Daoy (cell line): ENCODE data around the gene NUAK2. TPM values are rescaled to one million over a fixed set of nuclear protein-coding genes. Genes with fewer than 3 reads are reported as not detected.
"Not testable (repeated sequence)": the region's sequence is repeated elsewhere in the genome, so short reads cannot be mapped to it uniquely, and the experiment has no call there.

Experiments used
- DNase-seq: peaks from one replicate; pipeline ENCODE4 v3.0.0-alpha.2; 2015; ENCODE audit warnings: low read depth
- total RNA-seq: library from RNA; depleted of rRNA; stranded (reverse); fragments of >200 nt; shearing (Covaris generic); gene quantifications from 2 replicates; pipeline ENCODE4 v1.2.3, GENCODE V29; 2014

NUAK2 gene
- total RNA-seq, 1 experiment from 2014 or later = 11.1 TPM

- peak; percentile 98 for DNase-seq
Measured at GRCh38 chr1:205298191-205298994, 23.2 kb downstream of the NUAK2 start.

GRCh38 chr1:205297546-205298177, 23.9 kb downstream of the NUAK2 start:
- DNase-seq = peak; percentile 46

GRCh38 chr1:205296154-205296553, 25.4 kb downstream of the NUAK2 start:
- DNase-seq = no peak

GRCh38 chr1:205294934-205295333, 26.6 kb downstream of the NUAK2 start:
- DNase-seq = peak; percentile 33

GRCh38 chr1:205294175-205294917, 27.2 kb downstream of the NUAK2 start:
- DNase-seq = peak; percentile 94

- no peak for DNase-seq
Measured at GRCh38 chr1:205293350-205294074, 28.0 kb downstream of the NUAK2 start.

GRCh38 chr1:205291596-205291995, 29.9 kb downstream of the NUAK2 start:
- DNase-seq = no peak

GRCh38 chr1:205287767-205288559, 33.6 kb downstream of the NUAK2 start:
- peak; percentile 83 for DNase-seq

- DNase-seq = no peak
Measured at GRCh38 chr1:205287076-205287475, 34.5 kb downstream of the NUAK2 start.

- DNase-seq = peak; percentile 87
Measured at GRCh38 chr1:205286335-205286950, 35.1 kb downstream of the NUAK2 start.

GRCh38 chr1:205285381-205286101, 36.0 kb downstream of the NUAK2 start:
- peak; percentile 65 for DNase-seq

- peak; percentile 100 for DNase-seq
Measured at GRCh38 chr1:205284420-205285144, 37.0 kb downstream of the NUAK2 start.

- DNase-seq = no peak
Measured at GRCh38 chr1:205283270-205284147, 38.0 kb downstream of the NUAK2 start.

GRCh38 chr1:205280666-205281395, 40.7 kb downstream of the NUAK2 start:
- DNase-seq = not testable (repeated sequence)

GRCh38 chr1:205279986-205280385, 41.6 kb downstream of the NUAK2 start:
- DNase-seq = no peak

GRCh38 chr1:205276689-205277065, 44.9 kb downstream of the NUAK2 start:
- DNase-seq = no peak

GRCh38 chr1:205275916-205276688, 45.4 kb downstream of the NUAK2 start:
- DNase-seq = no peak
